HEK293T (cell line): ENCODE data around the gene NXPH4.

Experiments used
- CTCF ChIA-PET: fragments of 350-600 bp; formaldehyde crosslinking; extraction: SDS; loops from one replicate; lab custom pipeline; 2021; ENCODE audit warnings: antibody characterized with exemption, inconsistent platforms; lab: Yijun Ruan, JAX
- POLR2A ChIA-PET: fragments of 350-600 bp; formaldehyde crosslinking; extraction: SDS; loops from one replicate; lab custom pipeline; 2020; ENCODE audit warnings: antibody characterized with exemption, inconsistent platforms; lab: Yijun Ruan, JAX
- DNase-seq: peaks from one replicate; pipeline ENCODE4 v3.0.0; 2012; ENCODE audit warnings: mixed read lengths; ENCODE audit errors: extremely low spot score
- ARNT ChIP-seq: fragments of 450-650 bp; IDR thresholded peaks from 2 replicates; pipeline ENCODE4 v1.6.1; 2017; ENCODE audit warnings: mild to moderate bottlenecking
- BHLHE40 ChIP-seq: fragments of 450-650 bp; IDR thresholded peaks from 2 replicates; pipeline ENCODE4 v1.6.1; 2016; ENCODE audit warnings: mild to moderate bottlenecking, moderate library complexity, borderline replicate concordance
- CTBP1 ChIP-seq: fragments of 450-650 bp; IDR thresholded peaks from 2 replicates; pipeline ENCODE4 v1.6.1; 2016; ENCODE audit warnings: borderline replicate concordance
- ELF4 ChIP-seq: fragments of 450-650 bp; IDR thresholded peaks from 2 replicates; pipeline ENCODE4 v1.6.1; 2017; ENCODE audit warnings: antibody characterized with exemption
- FOXA1 ChIP-seq: fragments of 450-650 bp; IDR thresholded peaks from 2 replicates; pipeline ENCODE4 v1.6.1; 2016; ENCODE audit warnings: mild to moderate bottlenecking
- FOXK2 ChIP-seq: fragments of 450-650 bp; IDR thresholded peaks from 2 replicates; pipeline ENCODE4 v1.6.1; 2016; ENCODE audit warnings: mild to moderate bottlenecking
- FOXM1 ChIP-seq: fragments of 450-650 bp; IDR thresholded peaks from 2 replicates; pipeline ENCODE4 v1.6.1; 2017; ENCODE audit warnings: mild to moderate bottlenecking, borderline replicate concordance
- HDGF ChIP-seq: fragments of 450-650 bp; IDR thresholded peaks from 2 replicates; pipeline ENCODE4 v1.6.1; 2017; ENCODE audit warnings: antibody characterized with exemption, borderline replicate concordance
- L3MBTL2 ChIP-seq: fragments of 450-650 bp; conservative IDR thresholded peaks from 2 replicates; pipeline ENCODE4 v1.6.1; 2016; ENCODE audit warnings: mild to moderate bottlenecking
- LEF1 ChIP-seq: fragments of 450-650 bp; IDR thresholded peaks from 2 replicates; pipeline ENCODE4 v1.6.1; 2017; ENCODE audit warnings: mild to moderate bottlenecking, borderline replicate concordance
- NFRKB ChIP-seq: fragments of 450-650 bp; IDR thresholded peaks from 2 replicates; pipeline ENCODE4 v1.6.1; 2016; ENCODE audit warnings: mild to moderate bottlenecking, moderate library complexity
- PKNOX1 ChIP-seq: fragments of 450-650 bp; IDR thresholded peaks from 2 replicates; pipeline ENCODE4 v1.6.1; 2016
- SP1 ChIP-seq: fragments of 450-650 bp; IDR thresholded peaks from 2 replicates; pipeline ENCODE4 v1.6.1; 2017
- SUZ12 ChIP-seq: fragments of 450-650 bp; IDR thresholded peaks from 2 replicates; pipeline ENCODE4 v1.6.1; 2016; ENCODE audit warnings: mild to moderate bottlenecking
- TARDBP ChIP-seq: fragments of 450-650 bp; IDR thresholded peaks from 2 replicates; pipeline ENCODE4 v1.6.1; 2016
- ZNF384 ChIP-seq: fragments of 450-650 bp; IDR thresholded peaks from 2 replicates; pipeline ENCODE4 v1.6.1; 2016

NXPH4 gene

GRCh38 chr12:57177354-57177753, 39.2 kb upstream of the NXPH4 start:
- ChIA-PET POLR2A (interaction anchor here (2.9 kb wide), 1 partner anchor 49 kb away, joined by 17 read pairs; the partner anchor contains the start of gene LRP1), CTCF (no interaction called here)
- TF ChIP-seq ARNT, result no peak
- TF ChIP-seq NFRKB, result no peak
- no peak for TF ChIP-seq CTBP1
- TF ChIP-seq BHLHE40, result no peak
- no peak for TF ChIP-seq SUZ12
- TF ChIP-seq FOXK2, result no peak
- no peak for TF ChIP-seq SP1
- no peak for TF ChIP-seq ZNF384
- DNase-seq, result no peak

DNA sequence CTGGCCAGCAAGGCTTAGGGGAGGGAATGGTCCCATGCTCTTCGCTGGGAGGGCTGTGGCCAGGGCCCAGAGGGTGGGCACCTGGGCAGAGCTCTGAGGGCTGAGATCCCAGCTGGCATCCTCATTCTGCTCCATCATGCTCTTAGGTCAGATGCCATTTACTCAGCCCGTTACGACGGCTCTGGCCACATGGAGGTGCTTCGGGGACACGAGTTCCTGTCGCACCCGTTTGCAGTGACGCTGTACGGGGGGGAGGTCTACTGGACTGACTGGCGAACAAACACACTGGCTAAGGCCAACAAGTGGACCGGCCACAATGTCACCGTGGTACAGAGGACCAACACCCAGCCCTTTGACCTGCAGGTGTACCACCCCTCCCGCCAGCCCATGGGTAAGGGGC, 38.4 kb upstream of the NXPH4 start:
- no peak for DNase-seq

DNA sequence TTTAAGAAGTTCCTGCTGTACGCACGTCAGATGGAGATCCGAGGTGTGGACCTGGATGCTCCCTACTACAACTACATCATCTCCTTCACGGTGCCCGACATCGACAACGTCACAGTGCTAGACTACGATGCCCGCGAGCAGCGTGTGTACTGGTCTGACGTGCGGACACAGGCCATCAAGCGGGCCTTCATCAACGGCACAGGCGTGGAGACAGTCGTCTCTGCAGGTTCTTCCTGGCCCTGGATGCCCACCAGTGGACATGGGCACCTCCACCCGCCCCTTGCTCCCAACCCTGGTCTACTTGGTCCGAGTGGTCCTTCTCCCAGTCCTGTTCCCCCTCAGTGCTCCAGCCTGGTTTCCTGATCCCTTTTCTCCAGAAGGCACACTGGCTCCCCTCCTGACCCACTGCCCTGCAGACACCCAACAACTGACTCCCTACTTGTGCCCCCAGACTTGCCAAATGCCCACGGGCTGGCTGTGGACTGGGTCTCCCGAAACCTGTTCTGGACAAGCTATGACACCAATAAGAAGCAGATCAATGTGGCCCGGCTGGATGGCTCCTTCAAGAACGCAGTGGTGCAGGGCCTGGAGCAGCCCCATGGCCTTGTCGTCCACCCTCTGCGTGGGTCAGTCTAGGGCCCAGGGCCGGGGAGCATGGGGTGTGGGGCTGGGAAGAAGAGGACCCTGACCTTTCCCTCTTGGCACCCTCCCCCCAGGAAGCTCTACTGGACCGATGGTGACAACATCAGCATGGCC, 37.1 kb upstream of the NXPH4 start:
- ChIA-PET POLR2A (no interaction called here), CTCF (no interaction called here)
- no peak for DNase-seq
- no peak for TF ChIP-seq TARDBP
- no peak for TF ChIP-seq FOXM1
- no peak for TF ChIP-seq LEF1
- TF ChIP-seq ELF4, result no peak
- TF ChIP-seq CTBP1, result no peak
- TF ChIP-seq SUZ12, result no peak
- no peak for TF ChIP-seq BHLHE40
- no peak for TF ChIP-seq SP1

More for the DNA sequence above, 38.4 kb upstream of the NXPH4 start:
- CTCF ChIA-PET, result interaction anchor here (0.7 kb wide), 1 partner anchor 54 kb away, joined by 3 read pairs; no protein-coding TSS in a partner anchor
- POLR2A ChIA-PET, result no interaction called here
- TF ChIP-seq NFRKB, result no peak
- no peak for TF ChIP-seq CTBP1
- no peak for TF ChIP-seq TARDBP
- no peak for TF ChIP-seq ARNT
- no peak for TF ChIP-seq SUZ12
- TF ChIP-seq SP1, result no peak
- no peak for TF ChIP-seq L3MBTL2
- no peak for TF ChIP-seq LEF1
- no peak for TF ChIP-seq FOXM1
- no peak for TF ChIP-seq FOXK2
- no peak for TF ChIP-seq BHLHE40
- TF ChIP-seq ZNF384, result no peak
- no peak for TF ChIP-seq ELF4
- no peak for TF ChIP-seq PKNOX1
- no peak for TF ChIP-seq FOXA1
- TF ChIP-seq HDGF, result no peak

DNA sequence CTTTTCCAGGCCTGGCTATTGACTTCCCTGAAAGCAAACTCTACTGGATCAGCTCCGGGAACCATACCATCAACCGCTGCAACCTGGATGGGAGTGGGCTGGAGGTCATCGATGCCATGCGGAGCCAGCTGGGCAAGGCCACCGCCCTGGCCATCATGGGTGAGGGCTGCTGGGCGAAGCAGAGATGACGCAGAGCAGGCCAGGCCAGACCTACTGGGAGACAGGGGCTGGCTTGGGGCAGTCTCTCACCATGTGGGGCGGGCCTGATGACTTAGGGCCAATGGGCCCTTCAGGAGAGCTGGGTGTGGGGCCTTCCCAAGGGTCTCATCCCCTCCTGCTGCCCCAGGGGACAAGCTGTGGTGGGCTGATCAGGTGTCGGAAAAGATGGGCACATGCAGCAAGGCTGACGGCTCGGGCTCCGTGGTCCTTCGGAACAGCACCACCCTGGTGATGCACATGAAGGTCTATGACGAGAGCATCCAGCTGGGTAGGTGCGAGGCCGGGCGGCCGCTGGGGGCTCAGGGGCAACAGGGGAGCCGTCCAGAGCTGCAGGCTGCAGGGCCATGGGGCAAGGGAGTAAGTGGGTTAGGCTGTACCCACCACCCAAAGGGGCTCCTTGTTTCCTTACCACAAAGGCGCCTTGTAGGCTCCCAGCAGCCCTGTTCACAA, 36.1 kb upstream of the NXPH4 start:
- DNase-seq, result no peak
- no peak for TF ChIP-seq ZNF384
- TF ChIP-seq PKNOX1, result no peak
- TF ChIP-seq L3MBTL2, result no peak
- TF ChIP-seq TARDBP, result no peak
- no peak for TF ChIP-seq FOXK2
- no peak for TF ChIP-seq FOXA1
- TF ChIP-seq ELF4, result no peak
- TF ChIP-seq FOXM1, result no peak
- TF ChIP-seq ARNT, result no peak
- no peak for TF ChIP-seq CTBP1
- TF ChIP-seq LEF1, result no peak
- ChIA-PET POLR2A (interaction anchor here (0.9 to 2.7 kb wide), 2 partner anchors 54 to 69 kb away, joined by 3 to 9 read pairs; partner anchors contain the start of gene STAT6), CTCF (interaction anchor here (0.6 kb wide), 1 partner anchor 27 kb away, joined by 4 read pairs; no protein-coding TSS in a partner anchor)

DNA sequence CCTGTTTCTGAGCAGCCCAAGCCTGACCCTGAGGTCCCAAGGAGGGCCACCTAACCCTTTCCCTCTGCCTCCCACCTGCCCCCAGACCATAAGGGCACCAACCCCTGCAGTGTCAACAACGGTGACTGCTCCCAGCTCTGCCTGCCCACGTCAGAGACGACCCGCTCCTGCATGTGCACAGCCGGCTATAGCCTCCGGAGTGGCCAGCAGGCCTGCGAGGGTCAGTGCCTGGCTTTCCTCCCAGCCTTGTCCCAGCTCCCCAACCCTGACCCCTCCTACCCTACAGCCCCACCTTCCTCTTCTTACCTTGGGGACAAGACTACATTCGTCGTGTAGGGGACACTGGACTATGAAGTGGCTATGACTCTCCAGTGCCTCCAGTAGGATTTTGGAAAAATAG, 35.5 kb upstream of the NXPH4 start:
- ChIA-PET CTCF (interaction anchor here (0.6 to 1.4 kb wide), 3 partner anchors 26 to 69 kb away, joined by 4 to 5 read pairs (median 4); no protein-coding TSS in a partner anchor), POLR2A (interaction anchor here (2.7 kb wide), 1 partner anchor 54 kb away, joined by 9 read pairs; no protein-coding TSS in a partner anchor)
- TF ChIP-seq FOXM1, result no peak
- no peak for TF ChIP-seq ARNT
- TF ChIP-seq TARDBP, result no peak
- TF ChIP-seq LEF1, result no peak
- no peak for TF ChIP-seq NFRKB
- no peak for TF ChIP-seq SP1
- TF ChIP-seq CTBP1, result no peak
- no peak for TF ChIP-seq PKNOX1
- TF ChIP-seq HDGF, result no peak
- TF ChIP-seq L3MBTL2, result no peak
- no peak for TF ChIP-seq FOXK2
- no peak for TF ChIP-seq BHLHE40
- TF ChIP-seq ZNF384, result no peak
- no peak for TF ChIP-seq SUZ12
- TF ChIP-seq ELF4, result no peak
- no peak for DNase-seq
